Neural progenitor cell (in vitro differentiated cells): ENCODE measurements around the gene FBXL17.

Source experiments
- EZH2 ChIP-seq: fragments of 200-600 bp; sonication (generic); IDR thresholded peaks from 2 replicates; pipeline ENCODE4 v1.6.1; 2017; ENCODE audit warnings: antibody characterized with exemption, mild to moderate bottlenecking, moderate library complexity
- TF ChIP-seq, protein P1 (sequence below): fragments of 200-600 bp; sonication (generic); IDR thresholded peaks from 2 replicates; pipeline ENCODE4 v1.5.1; 2017; ENCODE audit warnings: antibody characterized with exemption, mild to moderate bottlenecking

DNA sequence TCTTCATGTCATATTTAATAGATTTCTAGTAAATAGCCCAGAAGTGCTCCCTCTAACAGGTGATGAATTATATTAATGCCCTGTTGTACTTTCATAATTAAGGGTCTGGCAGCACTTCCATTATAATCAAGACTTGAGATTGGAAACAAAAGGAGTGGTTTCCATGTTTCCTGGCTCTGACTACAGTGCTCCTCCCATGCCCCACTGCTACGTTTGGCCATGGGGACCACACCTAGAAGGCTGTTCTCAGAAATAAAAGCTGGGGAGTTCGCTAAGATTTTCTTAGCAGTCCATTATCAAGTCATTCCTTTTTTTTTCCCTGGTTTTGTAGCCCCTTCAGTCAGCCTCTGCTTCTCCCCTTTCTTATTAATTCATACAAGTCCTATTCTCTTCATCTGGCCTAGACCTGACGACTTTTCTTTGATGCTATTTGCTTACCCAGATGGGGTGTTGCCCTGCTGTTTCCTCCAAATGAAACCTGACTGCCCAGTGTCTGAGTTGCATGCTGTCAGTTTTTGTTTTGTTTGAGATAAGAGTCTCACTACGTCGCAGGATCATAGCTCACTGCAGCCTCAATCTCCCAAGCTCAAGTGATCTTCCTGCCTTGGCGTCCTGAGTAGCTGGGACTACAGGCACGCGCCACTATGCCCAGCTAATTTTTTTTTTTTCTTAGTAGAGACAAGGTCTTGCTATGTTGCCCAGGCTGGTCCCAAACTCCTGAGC, 399.0 kb downstream of the FBXL17 start:
- TF ChIP-seq EZH2: no peak
- TF ChIP-seq, protein P1, sequence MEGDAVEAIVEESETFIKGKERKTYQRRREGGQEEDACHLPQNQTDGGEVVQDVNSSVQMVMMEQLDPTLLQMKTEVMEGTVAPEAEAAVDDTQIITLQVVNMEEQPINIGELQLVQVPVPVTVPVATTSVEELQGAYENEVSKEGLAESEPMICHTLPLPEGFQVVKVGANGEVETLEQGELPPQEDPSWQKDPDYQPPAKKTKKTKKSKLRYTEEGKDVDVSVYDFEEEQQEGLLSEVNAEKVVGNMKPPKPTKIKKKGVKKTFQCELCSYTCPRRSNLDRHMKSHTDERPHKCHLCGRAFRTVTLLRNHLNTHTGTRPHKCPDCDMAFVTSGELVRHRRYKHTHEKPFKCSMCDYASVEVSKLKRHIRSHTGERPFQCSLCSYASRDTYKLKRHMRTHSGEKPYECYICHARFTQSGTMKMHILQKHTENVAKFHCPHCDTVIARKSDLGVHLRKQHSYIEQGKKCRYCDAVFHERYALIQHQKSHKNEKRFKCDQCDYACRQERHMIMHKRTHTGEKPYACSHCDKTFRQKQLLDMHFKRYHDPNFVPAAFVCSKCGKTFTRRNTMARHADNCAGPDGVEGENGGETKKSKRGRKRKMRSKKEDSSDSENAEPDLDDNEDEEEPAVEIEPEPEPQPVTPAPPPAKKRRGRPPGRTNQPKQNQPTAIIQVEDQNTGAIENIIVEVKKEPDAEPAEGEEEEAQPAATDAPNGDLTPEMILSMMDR: no peak
